ENCODE measurements around the gene KIF12. TPM values are rescaled to one million over a fixed set of nuclear protein-coding genes. Genes with fewer than 3 reads are reported as not detected.

Gene KIF12
- total and polyA plus RNA-seq, 2 of the 13 experiments (the other 11 are each of a cell fraction or from before 2014, with no cell fraction given): 1.8 to 12.5 TPM

- H3K27ac ChIP-seq (ENCODE audit: extremely low read length, insufficient read depth, low read length): no peak overlapping the region
- peaks cover 43% of the 10 kb centered on the region for H3K4me1 ChIP-seq (ENCODE audit: insufficient read depth, low read length)
- TF ChIP-seq STAG1 (CRISPR knock-in tag; IDR thresholded peaks at IDR 0.05) (peak; percentile 66), ZNF687 (CRISPR knock-in tag; IDR thresholded peaks at IDR 0.05) (peak; percentile 22; the same call in 1 of the 2 replicates), XRCC5 (optimal IDR thresholded peaks at IDR 0.05; ENCODE audit: low read length) (peak; percentile 73), SMC3 (IDR thresholded peaks at IDR 0.05; ENCODE audit: low read length) (peak; percentile 22; the same call in 1 of the 2 replicates), BATF2 (CRISPR knock-in tag; IDR thresholded peaks at IDR 0.05) (no peak), CTCF (CRISPR knock-in tag; IDR thresholded peaks at IDR 0.05) (peak; percentile 61), ZNF180 (CRISPR knock-in tag; IDR thresholded peaks at IDR 0.05; ENCODE audit: borderline replicate concordance, low read depth) (no peak)
- no peak overlapping the region for H3K4me3 ChIP-seq (replicated peaks in 1 of 3; ENCODE audit: insufficient read depth in 1 of 3, low read depth in 2 of 3, low read length in 3 of 3)
- ChIA-PET POLR2A (interaction anchor here (2.0 to 2.2 kb wide), 2 partner anchors 13 to 22 kb away, joined by 5 to 14 read pairs; no protein-coding TSS in a partner anchor), CTCF (ENCODE audit: low intra/inter-chr PET ratio, low total read pairs) (no interaction called here)
- H3K79me2 ChIP-seq (ENCODE audit: insufficient read depth, low read length): no peaks in the 10 kb centered on the region
- no peak overlapping the region for H3K9ac ChIP-seq (ENCODE audit: insufficient read depth, low read depth, low read length)
- H3K27me3 ChIP-seq (ENCODE audit: control insufficient read depth in 1 of 2, insufficient read depth in 2 of 2, low read length in 2 of 2): no peaks in the 10 kb centered on the region
- intact Hi-C loops (cut with micrococcal nuclease; ENCODE audit: unreplicated experiment): no loop called here
- WGBS (ENCODE audit: low lambda C conversion rate): 81% methylated on average over 5 of the region's 9 CpGs
- H4K20me1 ChIP-seq (ENCODE audit: insufficient read depth, low read length): no peaks in the 10 kb centered on the region
- no peak overlapping the region for H3K4me2 ChIP-seq (ENCODE audit: low read depth, low read length)
- ATAC-seq: peak; percentile 45
- H3K9me3 ChIP-seq (ENCODE audit: low read length): no peaks in the 10 kb centered on the region
- no peak for DNase-seq (ENCODE audit: low spot score)
- in situ Hi-C loops (cut with HindIII; ENCODE audit: extremely low pct_ligation_motif_present, low pct_unique_long_range_greater_than_20kb): loop anchor here (5.0 kb wide), 1 partner anchor 196 kb away; no protein-coding TSS in a partner anchor
- peaks cover 3% of the 10 kb centered on the region in 2 experiments; a peak in 1 of 5 replicates for H3K36me3 ChIP-seq (replicated peaks in 1 of 2; ENCODE audit: control insufficient read depth in 1 of 2, insufficient read depth in 2 of 2, low read length in 2 of 2)
- no peak for FAIRE-seq
- no peak overlapping the region for H2AFZ ChIP-seq (ENCODE audit: low read length)
- no TSS peak for BruUV-seq (replicated peaks)
These were observed 3.0 kb downstream of the KIF12 start for GRCh38 chr9:114096041-114096511.
